ENCODE results near the gene ZNF668.
"Not testable (repeated sequence)": the region's sequence is repeated elsewhere in the genome, so short reads cannot be mapped to it uniquely, and the experiment has no call there.

Gene ZNF668

DNA sequence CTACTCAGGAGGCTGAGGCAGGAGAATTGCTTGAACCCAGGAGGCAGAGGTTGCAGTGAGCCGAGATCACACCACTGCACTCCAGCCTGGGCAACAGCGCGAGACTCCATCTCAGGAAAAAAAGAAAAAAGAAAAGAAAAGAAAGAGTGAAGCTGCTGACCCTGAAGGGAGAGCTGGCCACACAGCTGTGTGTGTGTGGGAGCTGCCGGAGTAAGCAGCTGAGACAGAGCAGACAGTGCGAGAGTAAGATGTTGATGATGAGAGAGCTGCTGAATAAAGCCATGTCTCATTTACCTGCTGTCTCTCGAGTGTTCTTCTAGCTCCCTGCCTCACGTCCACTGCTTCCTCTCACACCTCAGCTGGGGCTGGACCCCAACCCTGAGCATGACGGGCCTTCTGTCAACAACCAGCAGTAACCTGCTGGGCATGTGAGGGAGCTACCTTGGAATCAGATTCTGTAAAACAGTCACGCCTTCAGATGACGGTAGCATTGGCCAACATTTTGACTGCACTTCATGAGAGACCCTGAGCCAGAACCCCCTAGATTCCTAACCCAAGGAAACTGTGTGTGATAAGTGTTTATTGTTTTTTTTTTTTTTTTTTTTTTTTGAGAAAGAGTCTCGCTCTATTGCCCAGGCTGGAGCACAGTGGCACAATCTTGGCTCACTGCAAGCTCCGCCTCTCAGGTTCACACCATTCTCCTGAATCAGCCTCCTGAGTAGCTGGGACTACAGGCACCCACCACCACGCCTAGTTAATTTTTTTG is 27.0 kb upstream of the ZNF668 start:
- not testable (repeated sequence) for DNase-seq

DNA sequence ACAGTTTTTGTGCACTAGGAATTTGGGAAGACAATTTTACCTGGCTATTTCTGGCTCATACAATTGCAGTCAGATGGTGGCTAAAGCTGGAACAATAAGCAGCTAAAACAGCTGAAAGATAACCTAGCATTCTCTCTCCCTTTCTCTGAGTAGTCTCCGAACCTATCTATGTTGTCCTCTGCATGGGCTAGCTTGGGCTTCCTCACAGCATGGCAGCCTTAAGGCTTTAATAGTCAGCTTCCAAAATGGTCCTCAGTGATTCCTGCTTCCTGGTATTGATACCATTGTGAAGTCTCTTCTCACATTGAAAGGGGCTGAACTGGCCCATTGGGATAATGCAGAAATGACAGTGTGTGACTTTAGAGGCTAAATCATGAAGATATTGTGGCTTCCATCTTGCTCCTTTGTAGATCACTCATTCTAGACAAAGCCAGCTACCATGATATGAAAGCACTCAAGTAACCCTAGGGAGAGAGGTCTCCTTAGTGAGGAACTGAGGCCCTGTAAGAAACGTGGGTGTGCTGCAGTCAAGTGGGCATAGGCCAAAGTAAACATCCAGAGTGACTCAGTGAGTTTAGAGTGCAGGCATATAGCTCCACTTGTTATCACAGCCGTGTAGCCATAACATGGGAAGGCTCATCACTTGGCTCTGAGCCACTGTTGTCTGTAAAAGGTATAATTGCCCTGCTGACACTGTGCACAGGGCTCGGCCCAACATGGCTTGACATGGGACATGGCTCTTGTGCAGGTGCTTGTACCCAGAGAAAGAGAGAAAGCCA is 26.0 kb upstream of the ZNF668 start:
- no peak for DNase-seq

DNA sequence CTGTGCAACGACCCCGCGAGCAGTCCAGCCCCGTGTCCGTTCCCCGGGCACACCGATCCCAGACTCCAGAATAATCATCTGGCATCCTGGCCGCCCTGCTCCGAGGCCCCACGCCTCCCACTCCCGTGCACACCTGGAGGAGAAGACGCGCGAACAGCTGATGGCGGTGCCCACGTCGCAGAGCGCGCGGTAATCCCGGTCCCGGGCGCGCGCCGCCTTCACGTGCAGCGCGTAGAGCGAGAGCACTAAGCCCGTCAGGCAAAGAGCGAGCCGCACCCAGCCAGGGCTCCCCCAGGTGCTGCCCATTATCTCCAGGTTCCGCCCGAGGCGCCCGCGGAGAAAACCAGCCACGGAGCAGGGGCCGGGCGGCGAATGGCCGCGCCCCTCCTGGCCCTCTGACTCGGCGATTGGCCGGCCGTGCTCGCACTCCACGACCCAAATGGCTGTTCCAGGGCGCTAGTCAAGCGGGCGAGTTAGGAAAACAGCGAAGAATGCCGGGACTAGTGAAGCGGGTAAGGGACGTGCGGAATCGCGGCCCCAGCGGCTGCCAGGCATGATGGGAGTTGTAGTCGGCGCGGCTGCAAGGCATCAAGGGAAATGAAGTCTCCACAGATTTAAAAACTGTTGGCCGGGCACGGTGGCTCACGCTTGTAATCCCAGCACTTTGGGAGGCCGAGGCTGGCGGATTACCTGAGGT is 20.5 kb upstream of the ZNF668 start, which contains the start of gene VKORC1:
TSS of gene VKORC1 (minus strand) at position 374 of the 697 bp plus-strand sequence. CDS start at position 306, 68 bp downstream.
- DNase-seq, result peak; percentile 94

DNA sequence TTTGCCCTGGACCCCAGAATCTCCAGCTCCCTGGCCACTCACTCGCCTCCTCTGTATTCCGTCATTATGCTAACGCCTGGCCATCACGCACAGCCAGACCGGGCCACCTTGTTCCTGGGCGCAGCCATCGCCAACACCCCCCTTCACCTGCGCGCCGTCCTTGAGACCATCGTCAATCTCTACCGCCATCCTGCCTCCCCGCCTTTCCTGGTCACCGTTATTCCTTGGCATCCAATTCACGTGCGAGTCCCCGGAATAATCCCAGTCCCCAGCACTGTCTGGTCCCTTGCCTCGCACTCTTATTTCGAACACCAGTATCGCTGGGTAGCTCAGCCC is 20.0 kb upstream of the ZNF668 start:
- DNase-seq, result no peak

DNA sequence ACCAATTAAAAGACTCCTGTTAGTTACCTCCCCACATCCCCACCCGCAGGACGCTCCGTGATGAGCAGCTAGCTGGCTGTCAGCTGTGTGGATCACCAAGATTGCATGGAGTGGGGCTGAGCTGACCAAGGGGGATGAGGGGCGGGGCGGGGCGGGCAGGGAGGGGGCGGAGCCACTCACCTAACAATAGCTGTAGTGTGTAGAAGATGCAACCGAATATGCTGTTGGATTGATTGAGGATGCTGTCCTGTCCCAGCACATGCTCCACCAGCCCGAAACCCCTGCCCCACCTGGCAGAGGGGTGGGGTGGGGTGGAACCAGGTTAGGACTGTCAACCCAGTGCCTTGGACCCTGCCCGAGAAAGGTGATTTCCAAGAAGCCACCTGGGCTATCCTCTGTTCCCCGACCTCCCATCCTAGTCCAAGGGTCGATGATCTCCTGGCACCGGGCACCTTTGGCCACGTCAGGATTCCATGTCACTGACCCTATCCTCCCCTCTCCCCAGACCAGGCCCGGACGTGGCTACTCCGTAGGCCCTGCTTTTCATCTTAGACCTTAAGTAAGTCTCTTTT is 19.2 kb upstream of the ZNF668 start:
- DNase-seq, result peak; percentile 52

DNA sequence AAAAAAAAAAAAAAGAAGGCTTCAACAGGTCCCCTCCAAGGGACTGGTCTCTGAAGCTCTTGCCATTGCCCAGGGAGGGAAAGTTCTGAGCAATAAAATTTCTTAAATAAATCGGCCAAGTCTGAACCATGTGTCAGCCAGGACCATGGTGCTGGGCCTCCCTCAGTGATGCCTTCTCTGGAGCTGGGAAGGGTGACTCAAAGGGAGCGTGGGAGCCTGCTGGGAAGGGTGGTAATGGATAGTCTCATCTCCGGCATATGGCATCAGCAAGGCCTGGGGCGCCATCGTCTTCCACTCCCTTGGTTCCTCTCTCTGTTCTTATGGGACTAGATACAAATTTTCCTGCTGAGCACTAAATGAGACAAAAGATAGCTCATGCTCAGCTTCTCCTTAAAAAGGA is 18.3 kb upstream of the ZNF668 start:
- no peak for DNase-seq

DNA sequence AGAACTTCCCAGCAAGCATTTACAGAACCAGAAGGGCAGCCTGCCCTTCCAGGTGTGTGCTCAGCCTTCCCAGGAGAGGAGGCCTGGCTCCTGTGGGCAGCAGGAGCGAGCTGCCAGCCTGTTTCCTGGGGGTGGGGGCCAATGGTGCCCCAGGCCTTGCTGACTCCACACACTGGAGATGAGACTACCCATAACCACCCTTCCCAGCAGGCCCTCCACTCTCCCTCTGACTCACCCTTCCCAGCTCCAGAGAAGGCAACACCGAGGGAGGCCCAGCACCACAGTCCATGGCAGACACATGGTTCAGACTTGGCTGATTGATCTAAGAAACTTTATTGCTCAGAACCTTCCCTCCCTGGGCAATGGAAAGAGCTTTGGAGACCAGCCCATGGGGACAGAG is 16.5 kb upstream of the ZNF668 start:
- DNase-seq, result no peak

DNA sequence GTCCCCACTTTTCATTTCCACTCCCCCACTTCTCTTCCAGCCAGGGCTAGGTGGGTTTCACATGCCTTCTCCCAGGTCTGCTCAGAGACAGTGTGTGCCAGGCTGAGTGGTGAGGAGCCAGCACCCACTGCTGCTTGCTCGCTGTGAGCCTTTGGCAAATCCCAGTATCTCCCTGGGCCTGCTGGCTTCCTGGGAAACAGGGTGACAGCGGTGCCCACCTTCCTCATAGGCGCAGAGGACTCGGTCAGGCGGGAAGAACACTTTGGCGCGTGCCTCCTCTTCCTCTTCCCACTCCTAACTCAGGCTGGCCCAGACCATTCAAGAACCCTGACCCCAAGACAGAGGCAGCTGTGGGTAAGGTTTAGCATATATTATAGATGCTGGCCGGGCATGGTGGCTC is 15.2 kb upstream of the ZNF668 start:
- no peak for DNase-seq

DNA sequence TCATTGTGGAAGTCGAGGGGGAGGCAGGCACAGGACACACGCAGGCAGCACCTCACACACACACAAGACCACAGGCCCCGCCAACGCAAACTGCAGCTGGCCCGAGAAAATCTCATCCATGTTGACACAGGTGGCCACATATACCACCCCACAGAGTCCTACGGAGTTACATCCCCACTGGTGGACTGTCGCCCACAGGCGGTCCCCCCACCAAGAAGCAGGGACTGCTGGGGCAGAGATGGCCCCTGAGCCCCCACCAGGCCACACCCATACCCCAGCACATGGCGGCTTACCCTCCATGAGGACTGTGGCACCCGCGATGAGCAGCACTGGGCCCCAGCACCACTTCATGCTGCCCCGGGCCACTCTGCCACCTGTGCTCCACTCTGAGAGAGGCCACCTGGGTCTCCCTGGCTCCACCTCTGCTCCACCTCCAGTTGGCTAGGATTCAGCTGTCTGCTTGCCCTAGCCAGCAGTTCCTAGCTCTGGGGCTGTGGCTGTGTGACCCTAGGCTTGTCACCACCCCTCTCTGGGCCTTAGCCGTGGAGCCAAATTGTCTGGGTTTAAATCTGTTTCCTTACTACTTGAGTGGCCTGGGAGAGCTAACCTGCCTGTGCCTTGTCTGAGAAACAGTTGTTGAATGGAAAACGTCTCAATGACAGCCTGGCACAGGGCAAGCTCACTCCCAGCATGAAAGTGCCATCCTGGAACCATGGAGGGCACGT is 14.6 kb upstream of the ZNF668 start, which contains the start of gene PRSS53:
TSS of gene PRSS53 (minus strand) at position 485 of the 725 bp plus-strand sequence. CDS start at position 351, 134 bp downstream.
- DNase-seq, result no peak

DNA sequence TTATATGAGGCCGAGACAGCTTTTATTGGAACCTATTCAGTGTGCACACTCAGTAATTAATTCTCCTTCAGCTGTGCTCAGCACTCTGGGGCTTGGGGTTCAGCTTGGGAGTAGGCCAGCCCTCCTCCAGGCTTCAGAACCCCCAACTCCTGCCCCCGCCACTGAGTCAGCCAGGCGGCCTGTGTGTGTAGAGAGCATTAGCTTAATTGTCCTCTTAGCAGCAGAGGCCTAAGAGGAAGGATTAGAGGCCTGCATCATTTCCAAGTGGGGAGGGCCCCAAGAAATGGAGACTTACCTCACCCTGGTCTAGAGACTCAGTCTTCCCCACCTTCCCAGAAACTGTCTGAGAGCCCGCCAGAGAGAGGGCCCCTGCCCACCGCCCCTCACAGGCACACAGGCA is 13.9 kb upstream of the ZNF668 start:
- no peak for DNase-seq

DNA sequence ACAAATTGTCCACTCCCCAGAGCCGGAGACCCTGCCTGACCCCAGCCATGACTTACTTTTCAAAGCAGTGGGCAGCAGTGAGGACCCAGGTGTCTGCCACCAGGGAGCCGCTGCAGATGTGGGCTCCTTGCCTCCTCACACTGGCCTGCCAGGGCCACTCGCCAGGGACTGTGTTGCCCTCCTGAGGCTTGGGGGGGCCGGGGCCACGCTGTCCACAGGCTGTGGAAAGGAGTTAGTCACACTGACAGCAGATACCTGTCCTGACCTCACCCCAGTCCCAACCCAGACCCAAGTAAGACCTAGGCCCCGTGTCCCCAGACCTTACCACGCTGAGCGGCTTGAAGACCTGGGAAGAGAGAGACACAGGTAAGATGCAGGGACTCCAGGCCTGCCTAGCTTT is 13.4 kb upstream of the ZNF668 start:
- no peak for DNase-seq

DNA sequence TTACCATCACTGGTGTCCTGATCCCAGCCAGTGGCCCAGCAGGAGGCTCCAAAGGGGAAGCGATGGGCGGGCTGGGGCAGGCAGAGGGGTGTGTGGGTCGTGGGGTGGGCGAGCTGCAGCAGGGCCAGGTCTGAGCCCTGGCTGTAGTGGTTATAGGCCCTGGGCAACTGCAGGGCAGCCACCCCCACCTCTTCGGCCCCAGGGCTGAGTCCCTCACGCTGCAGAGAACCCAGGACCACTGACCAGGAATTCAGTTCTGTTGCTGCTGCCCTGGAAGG is 12.5 kb upstream of the ZNF668 start:
- no peak for DNase-seq

DNA sequence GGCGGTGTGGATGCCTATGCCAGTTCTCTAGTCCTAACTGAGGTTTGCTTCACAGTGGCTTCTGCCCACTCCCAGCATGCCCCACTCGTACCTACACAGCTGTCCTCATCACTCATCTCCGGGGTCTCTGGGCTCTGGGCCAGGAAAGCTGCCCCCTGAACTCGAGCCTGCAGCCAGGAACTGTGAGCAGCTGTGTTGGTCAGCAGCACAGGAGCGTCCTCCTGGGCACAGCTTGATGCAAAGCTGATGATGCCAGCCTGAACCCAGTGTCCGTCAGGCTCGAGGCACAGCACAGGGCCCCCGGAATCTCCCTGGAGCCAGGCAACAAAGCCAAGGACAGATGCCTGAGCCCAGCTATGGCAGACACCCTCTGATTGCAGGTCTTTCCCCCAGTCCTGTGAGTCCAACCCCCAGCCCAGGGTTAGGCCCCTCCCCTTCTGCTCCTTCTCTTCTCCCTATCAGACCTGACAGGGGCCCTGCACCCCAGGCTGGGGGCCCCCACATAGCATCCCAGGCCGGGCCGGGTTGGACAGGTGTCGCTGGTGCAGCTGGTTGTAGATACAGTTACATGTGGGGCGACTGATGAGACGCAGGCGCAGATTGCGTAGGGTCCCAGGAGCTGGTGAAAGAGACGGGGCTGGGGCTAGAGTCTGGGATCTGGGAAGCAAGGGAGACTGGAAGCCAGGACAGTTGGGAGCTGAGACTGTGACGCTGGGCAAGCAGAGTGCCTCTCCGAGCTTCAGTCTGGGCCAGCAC is 12.0 kb upstream of the ZNF668 start:
- no peak for DNase-seq

DNA sequence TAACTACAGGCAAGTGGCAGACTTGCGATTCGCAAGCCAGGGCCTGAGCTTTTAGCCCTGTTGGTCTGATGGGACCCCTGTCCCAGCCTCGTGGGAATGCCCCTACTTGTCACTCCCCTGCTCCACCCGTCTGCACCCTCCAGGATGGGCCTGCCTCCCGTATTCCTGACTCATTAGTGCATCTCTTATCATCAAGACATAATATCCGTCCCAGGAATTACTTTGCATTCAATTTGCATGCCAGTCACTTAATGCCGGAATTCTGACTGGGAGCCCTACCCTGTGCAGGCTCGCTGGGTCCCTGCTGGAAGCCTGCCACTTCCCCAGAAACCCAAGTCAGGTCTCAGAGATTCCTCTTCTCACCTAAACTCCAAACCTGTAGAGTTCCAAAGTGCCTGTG is 11.4 kb upstream of the ZNF668 start:
- no peak for DNase-seq

DNA sequence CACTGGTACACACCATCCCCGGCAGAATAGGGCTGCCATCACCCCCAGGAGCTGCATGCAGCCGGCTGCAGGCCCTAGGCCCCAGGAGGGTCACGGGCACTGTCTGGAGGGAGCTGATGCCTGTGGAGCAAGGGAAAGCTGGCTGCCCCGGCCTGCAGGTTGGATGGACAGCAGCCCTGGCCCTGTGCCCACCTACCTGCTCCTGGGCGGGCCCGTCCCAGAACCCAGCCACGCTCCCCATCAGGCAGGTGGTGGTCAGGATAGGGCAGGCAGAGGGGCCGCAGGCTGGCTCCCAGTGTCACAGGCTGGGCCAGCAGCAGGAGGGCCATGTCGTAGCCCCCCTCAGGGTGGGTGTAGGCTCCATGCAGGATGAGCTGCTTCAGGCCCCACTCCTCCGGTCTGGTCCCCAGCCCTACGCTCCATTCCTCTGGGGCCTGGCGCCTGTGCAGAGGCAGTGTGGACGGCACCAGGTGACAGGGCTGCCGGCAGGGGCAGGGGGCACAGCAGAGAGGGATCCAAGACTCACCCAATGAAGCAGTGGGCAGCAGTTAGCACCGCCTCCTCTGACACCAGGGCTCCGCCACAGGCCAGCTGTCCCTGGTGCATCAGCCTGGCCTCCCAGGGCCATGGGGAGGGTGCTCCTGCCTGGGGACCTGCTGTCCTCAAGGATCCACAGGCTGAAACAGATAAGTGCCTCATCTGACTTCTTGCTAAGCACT is 10.7 kb upstream of the ZNF668 start:
- DNase-seq, result no peak

DNA sequence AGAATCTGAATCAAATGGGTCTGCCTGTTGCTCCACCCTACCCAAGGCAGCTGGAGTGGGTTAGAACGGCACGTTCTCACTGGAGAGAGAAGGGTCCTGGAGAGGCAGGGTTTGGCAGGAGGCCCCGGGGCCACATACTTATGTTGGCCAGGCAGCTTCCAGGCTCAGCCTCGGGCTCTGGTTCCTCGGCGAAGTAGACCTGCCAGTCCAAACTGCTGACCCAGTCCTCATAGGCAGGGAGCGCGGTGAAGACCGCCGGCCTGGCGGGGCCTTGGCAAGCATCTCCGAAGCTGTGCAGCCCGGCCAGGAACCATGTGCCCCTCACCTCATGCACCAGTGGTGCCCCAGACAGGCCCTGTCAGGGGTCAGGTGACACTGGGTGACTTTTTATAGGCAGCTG is 9.9 kb upstream of the ZNF668 start:
- no peak for DNase-seq

DNA sequence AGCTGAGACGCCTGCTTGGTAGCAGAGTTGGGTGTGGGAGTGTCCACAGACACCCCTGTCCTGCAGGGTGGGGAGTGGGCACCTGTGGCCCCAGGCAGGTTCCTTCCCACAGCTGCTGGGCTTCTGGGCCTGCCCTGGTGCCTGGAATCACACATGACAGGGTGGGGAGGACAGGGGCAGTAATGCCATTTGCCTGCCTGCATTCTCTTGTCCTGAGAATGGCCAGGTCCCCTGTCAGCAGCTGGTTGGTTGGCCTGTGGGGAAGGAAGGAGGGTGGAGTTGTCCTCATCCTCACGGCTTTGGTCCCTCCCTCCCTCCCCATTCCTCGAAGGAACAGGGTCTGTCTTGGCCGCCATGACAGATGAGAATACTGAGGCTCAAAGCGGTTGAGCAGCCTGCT is 9.5 kb upstream of the ZNF668 start:
- DNase-seq, result no peak

DNA sequence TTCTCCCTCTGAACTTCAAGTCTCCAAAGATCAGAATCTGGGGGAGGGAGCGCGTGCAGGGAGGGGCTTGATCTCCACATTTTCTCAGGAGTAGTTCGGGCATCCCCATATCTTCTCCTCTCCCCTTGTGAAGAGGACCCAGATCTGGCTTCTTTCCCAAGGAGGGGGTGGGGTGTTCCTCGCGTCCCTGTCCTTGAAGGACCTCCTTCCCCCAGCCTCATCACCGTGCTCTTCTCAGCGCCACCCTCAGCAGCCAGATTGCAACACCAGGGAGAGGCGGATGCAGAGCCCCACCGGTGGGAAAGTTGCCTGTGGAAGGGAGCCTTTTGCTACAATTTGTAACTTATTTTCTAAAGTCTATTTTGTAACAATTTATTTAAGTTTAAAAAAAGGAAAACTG is 9.0 kb upstream of the ZNF668 start:
- no peak for DNase-seq

DNA sequence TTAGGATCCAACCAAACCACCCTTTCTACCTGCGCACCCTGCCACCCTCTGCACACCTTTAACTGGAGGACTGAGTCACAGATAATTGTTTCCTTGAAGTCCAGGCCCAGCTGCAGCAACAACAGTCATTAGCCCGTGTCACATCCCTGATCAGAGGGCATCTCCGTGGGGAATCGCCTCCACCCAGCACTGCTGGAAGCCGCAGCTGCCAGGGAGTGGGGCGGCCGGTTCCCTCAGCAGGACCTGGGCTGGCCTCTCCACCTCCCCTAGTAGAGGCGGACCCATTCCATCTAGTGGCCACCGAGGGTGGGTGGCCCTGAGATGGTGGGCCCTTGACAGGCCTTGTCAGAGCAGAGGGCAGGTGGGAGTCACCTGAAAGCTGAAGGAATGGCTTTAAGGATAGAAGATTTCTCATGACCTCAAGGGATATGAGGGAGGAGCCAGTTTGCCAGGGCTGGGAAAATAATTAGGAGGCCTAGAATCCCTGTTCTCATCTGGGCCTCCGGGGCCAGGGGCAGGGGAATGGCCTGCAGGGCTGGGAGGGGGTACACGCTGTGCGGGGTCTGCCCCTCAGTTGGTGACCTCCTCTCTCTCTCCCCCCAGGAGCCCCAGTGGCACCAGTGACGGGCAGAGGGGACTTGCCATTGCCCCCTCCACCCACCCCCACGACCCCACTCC is 8.5 kb upstream of the ZNF668 start:
- DNase-seq, result no peak

DNA sequence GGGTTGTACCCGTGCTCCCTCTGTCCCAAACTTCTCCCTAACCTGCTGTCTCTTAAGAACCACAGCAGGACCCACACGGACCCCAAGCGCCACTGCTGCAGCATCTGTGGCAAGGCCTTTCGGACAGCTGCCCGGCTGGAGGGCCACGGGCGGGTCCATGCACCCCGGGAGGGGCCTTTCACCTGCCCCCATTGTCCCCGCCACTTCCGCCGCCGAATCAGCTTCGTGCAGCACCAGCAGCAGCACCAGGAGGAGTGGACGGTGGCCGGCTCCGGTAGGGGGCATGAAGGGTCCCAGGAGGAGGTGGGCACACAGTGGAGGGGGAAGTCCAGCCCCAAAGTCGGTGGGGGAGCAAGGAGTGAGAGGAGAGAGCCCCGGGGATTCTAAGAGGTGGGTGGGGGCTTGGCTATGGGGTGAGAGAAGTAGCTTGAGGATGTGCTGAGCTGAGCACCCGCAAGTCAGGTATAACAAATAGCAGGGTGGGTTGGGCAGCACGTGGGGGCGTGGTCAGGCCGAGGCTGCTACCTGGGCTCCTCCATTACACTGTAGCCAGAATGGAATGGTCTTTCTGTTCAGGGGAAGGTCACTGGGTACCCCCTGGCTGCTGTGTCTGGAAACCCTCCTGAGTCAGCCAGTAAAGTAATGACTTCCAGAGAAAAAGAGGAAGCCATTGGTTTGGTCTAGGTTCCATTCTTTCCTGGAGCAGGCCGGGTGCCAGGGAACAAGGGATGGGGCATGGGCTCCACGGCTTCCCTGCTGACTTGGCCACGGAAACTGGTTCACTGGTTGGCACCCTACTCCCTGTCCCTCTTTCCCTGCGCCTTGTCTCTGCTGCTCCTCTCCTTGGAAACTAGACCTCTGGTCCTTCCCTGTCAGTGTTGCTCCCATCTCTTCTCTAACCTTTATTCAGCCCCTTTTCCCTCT is 7.7 kb upstream of the ZNF668 start:
- DNase-seq, result no peak
